ENCODE results near the gene BICDL2.
A peak's percentile ranks its signal among the peaks of the same experiment; 100 is the strongest.

The BICDL2 gene

DNA sequence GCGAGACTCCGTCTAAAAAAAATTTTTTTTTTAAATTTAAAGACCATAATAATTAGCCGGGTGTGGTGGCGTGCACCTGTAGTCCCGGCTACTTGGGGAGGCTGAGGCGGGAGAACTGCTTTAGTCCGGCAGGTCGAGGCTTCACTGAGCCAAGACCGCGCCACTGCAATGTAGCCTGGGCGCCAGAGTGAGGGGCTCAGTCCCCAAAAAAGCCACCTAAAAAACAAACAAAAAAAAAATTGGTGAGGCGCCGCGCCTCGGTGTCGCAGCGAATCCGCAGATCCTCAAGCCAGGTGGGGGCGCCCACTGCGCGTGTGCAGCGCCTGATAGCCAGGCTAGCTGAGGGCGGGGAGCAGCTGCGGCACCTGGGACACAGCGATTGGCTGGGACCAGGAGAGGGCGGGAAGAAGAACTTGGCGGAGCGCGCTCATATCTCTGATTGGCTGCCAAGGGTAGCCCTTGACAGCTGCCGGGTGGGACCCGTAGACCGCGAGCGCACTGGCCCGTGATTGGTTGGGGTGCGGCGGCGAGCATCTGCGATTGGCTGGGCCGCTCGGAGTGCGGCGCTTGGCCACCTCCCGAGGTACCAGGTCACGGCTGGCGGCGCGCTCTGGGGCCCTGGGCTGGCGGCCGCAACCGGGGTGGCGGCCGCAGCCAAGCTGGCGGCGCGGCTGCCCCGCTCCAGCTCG is 33.0 kb downstream of the BICDL2 start:
- peak overlapping the region; percentile 63 for H3K4me3 ChIP-seq
- TF ChIP-seq, protein P1, sequence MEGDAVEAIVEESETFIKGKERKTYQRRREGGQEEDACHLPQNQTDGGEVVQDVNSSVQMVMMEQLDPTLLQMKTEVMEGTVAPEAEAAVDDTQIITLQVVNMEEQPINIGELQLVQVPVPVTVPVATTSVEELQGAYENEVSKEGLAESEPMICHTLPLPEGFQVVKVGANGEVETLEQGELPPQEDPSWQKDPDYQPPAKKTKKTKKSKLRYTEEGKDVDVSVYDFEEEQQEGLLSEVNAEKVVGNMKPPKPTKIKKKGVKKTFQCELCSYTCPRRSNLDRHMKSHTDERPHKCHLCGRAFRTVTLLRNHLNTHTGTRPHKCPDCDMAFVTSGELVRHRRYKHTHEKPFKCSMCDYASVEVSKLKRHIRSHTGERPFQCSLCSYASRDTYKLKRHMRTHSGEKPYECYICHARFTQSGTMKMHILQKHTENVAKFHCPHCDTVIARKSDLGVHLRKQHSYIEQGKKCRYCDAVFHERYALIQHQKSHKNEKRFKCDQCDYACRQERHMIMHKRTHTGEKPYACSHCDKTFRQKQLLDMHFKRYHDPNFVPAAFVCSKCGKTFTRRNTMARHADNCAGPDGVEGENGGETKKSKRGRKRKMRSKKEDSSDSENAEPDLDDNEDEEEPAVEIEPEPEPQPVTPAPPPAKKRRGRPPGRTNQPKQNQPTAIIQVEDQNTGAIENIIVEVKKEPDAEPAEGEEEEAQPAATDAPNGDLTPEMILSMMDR (IDR thresholded peaks at IDR 0.05), result no peak
- peak; percentile 95 for DNase-seq (ENCODE audit: low spot score)
- peak overlapping the region in 1 of 2 donors; percentile 30 for H3K27ac ChIP-seq

DNA sequence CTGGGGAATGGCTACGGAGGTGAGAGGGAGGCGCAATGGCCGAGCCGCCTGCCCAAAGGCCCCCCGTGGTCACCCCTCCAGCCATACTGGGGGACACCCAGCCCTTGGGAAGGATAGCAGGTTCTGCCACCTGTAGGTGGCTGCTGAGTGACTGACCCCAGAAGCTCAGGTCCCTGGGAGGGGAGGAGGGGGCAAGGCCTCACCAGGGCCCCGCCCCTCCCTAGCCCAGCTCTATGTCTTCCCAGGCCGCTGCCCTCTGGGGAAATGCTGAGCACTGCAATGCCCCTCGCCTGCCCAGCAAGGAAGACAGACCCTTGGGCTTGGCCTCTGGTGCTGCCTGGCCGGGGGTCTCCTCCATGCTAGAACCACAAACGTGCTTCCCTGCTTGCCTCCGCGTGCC is 35.4 kb downstream of the BICDL2 start:
- no peak overlapping the region for H3K4me3 ChIP-seq
- DNase-seq (ENCODE audit: low spot score), result no peak
- TF ChIP-seq, protein P1 (IDR thresholded peaks at IDR 0.05), result no peak
- H3K27ac ChIP-seq, result no peak overlapping the region

DNA sequence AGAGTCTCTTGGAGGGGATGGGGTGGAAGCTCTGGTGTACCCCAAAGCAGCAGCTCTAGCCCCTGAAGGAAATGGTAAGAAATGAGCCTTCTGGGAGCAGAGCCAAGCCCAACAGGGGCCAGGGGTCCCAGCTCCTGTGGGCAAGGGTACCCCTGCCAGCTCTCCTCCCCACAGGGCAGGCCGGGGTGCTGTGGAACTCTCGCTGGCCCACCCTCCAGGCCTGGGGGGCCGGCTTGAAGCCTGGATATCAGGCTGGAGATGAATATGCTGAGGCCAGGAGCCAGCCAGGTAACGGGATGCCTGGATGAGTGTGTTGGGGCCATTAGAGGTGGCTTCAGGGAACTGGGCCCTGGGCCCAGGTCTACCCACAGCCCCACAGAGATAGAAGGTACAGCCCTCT is 36.2 kb downstream of the BICDL2 start:
- TF ChIP-seq, protein P1 (IDR thresholded peaks at IDR 0.05), result no peak
- no peak for DNase-seq (ENCODE audit: low spot score)
- H3K4me3 ChIP-seq, result no peak overlapping the region
- no peak overlapping the region for H3K27ac ChIP-seq

DNA sequence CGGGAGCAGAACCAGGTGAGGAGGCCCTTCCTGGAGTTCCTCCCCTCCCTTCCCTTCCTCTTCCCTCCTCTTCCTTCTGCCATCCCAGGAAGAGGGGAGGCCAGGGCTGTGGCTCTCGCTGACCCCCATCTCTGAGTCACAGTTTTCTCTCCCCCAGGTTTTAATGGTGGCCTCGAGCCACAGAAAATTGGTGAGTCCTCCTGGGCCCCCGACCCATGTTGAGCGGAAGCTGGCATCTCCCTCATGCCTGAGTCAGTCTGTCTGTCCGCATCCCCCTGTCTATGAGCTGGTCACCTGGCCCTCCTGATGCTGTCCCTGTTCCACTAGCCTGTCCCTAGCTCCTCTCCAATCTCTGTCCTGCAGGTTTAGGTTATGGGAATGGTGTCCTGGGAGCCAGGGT is 36.8 kb downstream of the BICDL2 start:
- no peak overlapping the region for H3K4me3 ChIP-seq
- TF ChIP-seq, protein P1 (IDR thresholded peaks at IDR 0.05), result no peak
- no peak for DNase-seq (ENCODE audit: low spot score)
- H3K27ac ChIP-seq, result no peak overlapping the region

DNA sequence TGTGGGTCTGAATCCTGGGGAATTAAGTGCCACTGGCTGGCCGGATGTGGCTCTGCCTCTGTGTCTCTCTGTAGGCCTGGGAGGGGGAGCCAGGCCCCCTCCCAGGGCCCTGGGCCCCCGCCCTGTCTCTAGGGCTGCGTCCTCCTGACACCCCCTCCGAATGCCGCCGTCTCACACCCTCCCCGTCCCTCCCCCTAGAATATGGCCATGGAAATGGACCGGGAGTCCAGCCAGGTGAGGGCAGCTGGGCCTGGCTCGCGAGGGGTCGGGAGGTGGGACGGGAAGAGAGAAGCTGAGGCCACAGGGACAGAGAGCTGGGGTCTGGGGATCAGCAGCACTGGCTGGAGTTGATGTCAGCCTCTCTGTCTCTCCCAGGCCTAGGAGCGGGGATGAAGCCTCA is 40.4 kb downstream of the BICDL2 start:
- DNase-seq (ENCODE audit: low spot score), result no peak
- TF ChIP-seq, protein P1 (IDR thresholded peaks at IDR 0.05), result no peak
- Histone ChIP-seq H3K27ac (no peak overlapping the region), H3K4me3 (no peak overlapping the region)

DNA sequence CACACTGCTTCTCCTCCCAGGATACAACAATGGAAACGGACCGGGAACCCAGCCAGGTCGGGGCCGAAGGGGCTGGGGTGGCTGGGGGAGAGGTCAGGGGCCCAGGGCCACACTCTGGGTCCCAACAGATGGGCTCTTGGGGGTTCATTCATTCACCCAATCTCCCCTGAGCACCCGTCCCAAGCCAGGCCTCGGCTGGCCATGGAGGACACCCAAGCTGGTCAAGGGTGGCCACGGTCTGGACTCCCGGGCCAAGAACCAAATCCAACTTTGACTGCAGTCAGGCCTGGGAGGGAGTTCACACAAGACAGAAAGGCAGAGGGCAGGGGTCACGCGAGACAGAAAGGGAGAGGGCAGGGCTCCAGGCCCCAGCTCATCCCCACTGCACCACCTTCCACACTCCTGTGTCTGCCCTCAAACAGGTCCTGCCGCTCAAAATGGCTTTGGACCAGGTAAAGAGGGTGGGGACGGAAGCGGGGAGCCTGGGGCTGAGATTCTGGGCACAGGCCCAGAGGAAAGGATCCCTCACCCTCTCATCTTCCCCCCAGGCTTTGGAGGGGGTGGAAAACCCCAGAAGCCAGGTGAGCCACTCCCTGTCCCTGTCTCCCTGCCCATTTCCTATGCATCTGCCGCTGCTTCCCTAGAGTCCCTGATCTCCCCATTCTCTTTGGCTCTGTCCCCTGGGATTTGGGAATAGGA is 44.2 kb downstream of the BICDL2 start:
- DNase-seq (ENCODE audit: low spot score), result no peak
- H3K27ac ChIP-seq, result no peak overlapping the region
- H3K4me3 ChIP-seq, result no peak overlapping the region
- TF ChIP-seq, protein P1 (IDR thresholded peaks at IDR 0.05), result no peak

Measured in coronary artery (tissue), 2 donors.